GM19240 (cell line): Measurements from ENCODE around the gene SLC1A3.

ENCODE experiments used
- DNase-seq: peaks from one replicate; pipeline ENCODE4 v3.0.0; 2011; ENCODE audit warnings: low spot score; ENCODE audit not compliant: insufficient read length

The SLC1A3 gene

DNA sequence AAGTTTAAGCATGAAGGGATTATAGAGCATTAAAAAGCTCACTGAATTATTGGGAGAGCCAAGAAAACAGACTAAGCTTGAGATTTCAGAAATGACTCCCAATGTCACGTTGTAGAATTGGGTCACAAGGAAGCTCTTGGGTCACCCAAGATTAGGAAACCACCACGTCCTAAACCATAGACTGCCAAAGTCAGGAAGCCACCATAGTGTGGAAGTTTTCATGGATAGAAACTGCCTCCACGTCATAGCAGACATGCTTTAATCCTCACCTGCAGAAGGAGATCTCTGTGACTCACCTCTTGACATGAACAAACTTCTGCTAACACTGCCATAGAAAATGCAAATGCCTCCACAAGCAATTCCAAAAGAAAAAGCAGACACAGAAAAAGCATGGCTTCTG is 106.3 kb downstream of the SLC1A3 start:
- DNase-seq: no peak

DNA sequence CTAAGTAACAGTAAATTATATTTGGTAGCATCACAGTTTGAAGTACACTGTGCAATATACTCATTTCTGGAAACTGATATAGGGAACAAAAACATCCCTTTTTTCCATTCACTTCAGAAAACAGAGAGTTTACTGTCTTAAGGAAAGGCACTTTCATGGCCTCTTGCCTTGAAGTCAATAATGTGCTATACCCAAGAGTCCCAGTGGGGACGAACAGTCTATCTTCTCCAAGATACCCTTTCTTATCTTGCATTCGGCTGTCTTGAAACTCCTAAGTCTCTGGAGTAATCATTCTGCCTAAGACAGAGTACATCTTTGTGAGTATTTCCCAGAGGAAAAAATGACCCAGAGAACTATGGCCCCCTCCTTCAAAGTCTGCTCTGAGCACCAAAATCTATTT is 107.1 kb downstream of the SLC1A3 start:
- no peak for DNase-seq

DNA sequence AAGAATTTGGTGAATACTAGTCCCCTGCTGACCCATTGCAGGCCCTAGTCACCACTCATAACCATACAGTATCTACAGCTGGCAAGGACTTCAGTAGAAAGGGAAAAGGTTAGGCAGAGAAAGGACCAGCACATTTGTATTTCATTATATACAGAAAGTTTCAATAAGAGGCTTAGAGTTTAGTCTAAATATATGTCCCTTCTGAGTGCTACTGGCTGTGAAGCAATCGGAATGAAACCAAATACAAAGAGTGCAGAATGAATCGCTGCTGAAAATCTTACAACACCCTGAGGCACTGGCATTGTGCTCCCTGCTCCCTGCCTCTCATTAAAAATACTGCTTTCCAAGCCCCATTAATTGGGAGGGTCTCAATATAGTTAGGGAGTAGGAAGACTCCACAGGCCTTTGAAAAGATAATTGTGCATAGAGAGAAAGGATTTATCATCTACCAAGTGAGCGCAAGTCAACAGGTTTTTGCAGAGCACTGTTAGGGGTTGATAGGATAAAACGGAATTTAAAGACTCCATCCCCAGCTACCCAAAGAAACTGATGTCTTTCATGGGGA is 110.8 kb downstream of the SLC1A3 start:
- no peak for DNase-seq

DNA sequence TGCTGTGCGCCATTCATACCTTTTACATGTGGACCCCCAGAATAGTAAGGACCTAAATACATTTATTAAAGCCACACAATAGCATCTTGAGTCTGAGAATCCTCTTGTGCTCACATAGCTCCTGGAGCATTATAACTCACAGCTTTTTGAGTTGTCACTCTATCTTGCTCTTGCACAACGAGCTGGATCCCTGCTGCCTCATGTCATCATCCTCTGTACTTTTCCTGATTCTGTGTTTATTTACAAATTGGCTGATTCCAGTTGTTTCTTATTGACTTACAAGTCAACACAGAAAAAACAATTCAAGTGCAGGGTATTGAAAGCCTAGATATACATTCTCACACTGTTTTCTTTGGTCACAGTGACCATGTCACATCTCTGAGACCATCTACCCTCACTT is 112.9 kb downstream of the SLC1A3 start:
- DNase-seq: no peak

DNA sequence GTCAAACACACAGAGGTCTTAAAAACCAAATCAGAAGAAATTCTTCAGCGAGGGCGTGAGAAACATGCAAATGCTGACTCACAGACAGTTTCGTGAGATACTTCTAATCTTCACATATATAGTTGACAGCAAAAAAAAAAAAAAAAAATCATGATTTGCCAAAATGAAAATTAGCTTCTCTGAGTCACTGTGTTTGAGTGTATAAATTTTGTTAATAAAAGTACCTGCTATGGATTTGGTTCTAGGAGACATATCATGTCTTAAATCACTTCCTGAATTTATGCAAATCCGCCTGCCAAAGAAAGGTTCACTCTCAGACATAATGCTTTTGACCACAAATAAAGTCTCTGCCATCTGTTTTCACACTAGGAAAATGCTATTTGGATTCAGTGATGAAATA is 114.3 kb downstream of the SLC1A3 start:
- DNase-seq: no peak

DNA sequence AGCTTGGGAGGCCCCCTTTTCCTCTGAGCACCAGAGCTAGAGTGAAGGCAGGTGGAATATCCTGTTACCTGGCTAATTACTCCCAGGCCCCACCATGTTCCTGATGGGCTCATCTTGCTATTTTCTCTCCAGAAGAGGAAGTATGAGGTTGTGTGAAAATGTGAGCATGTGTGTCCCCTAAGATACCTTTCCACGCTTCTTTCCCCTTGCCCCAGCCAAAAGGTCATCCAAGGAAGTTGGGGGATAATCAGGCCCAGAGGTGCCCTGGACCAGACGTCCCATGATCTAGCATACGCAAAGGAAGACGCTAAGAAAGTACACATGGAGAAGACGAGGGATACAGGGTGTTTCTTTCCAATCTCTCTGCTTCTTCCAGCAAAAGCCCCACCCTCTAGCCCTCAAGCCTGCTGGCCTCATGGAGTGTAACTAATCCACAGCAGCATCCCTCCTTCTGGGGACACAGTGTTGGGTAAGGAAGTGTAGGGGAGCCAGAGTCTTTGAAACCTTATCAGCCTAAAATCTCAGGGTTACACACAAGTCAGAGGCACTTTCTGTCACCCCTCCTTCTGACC is 115.3 kb downstream of the SLC1A3 start:
- DNase-seq: no peak

DNA sequence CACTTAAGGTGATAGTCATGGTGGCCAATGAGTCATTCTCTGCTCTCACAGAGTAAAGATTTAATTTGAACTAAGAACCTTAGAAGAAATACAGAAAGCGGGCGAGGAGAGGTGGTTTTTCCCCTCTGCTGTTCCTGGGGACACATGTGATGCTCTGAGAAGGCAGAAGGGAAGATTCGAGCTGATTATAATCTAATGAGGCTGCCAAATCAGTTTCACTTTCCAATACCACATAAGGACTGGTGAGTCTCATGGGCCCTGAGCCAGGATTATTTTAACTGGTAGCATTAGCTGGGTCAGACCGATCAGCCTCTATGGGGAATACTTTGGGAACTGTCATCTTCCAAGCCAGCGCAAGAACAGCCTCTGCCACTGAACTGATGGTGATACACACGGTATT is 116.5 kb downstream of the SLC1A3 start:
- DNase-seq: no peak

DNA sequence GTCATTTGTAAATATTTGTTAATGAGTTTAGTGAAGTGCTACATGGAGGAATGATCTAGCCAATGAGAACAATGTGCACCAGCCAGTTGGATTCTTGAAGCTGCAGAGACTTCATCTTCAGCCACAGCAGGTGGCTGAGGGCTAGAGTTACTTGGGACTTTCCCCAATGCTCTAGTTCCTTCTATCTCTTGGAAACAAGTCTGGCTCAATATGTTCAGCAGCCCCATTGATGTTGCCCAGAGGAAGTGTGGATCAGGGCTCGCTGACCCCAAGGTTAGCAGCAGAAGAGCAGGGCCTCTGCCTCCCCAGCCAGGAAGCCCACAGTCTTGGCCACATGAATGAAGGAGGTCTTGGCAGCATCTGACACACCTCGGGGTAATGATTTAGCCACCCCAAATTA is 117.5 kb downstream of the SLC1A3 start:
- no peak for DNase-seq

DNA sequence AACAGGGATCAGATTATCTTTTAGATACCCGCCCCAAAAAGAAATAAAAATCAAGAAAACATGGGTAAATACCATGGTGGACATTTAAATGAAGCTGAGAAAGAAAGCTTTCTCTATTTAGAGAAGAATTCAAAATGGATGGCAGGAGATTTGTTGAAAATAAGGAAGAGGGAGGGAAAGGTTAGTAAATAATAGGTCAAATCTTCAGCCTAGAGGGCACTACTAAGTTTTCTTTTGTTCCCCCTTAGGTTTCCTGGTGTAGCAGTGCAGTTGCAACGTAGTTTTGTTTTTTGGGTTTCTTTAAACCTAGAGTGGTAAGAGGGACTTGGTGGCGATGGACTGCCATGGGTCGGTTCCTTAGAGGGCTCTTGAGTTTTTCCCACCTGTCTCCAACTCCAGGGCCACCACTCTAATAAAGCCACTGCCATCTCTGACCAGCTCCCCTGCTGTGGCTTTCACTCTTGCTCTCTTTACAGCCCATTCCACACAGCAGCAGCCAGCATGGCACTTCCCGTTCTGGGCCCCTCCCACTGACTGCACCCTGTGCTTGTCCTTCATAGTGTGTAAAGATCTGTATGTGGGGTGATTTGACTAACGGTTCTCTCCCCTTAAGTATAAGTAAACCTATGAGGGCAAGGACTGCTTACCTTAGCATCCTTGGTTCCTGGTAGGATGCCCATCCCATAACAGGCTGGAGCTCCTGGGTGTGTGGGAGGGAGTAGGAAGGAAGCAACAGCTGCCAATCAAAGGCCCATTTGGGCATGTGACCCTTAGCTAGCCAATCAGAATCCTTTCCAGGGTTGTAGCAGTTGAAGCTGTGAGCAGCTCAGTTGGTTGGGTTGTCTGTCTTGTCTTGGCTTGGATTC is 118.3 kb downstream of the SLC1A3 start:
- DNase-seq: peak; percentile 76

DNA sequence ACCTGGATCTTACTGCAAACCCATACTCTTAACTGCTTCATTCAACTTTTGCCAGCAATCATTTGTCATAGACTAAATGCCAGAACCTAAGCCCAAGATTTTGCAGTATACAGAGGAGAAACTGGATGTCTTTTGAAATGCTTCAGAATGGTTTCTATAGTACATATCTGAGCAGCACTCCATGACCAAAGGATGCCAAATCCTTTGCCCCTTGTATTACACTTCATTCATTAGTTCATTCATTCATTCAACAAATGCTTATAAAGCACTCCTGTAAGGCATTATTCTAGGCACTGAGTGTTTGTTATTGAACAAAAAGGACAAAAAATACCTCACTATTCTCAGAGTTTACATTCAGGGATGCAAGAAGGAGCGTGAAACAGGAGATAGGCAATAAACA is 119.9 kb downstream of the SLC1A3 start:
- no peak for DNase-seq

DNA sequence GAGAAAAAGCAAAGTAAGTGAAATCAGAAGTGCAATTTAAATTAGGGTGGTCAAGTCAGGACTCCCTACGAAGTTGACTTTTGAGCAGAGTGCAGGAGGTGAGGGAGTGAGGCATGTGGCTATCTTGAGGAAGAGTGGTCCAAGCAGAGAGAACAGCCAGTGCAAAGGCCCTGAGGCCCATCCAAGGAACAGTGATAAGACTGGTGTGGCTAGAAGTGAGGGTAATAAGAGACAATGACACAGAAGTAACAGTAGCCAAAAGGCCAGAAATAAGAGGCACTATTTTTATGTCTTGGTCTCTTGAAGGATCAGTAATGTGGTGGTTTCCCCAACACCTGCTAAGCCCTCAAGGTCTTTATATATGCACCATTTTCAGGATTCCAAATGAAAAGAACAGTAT is 120.4 kb downstream of the SLC1A3 start:
- DNase-seq: no peak

DNA sequence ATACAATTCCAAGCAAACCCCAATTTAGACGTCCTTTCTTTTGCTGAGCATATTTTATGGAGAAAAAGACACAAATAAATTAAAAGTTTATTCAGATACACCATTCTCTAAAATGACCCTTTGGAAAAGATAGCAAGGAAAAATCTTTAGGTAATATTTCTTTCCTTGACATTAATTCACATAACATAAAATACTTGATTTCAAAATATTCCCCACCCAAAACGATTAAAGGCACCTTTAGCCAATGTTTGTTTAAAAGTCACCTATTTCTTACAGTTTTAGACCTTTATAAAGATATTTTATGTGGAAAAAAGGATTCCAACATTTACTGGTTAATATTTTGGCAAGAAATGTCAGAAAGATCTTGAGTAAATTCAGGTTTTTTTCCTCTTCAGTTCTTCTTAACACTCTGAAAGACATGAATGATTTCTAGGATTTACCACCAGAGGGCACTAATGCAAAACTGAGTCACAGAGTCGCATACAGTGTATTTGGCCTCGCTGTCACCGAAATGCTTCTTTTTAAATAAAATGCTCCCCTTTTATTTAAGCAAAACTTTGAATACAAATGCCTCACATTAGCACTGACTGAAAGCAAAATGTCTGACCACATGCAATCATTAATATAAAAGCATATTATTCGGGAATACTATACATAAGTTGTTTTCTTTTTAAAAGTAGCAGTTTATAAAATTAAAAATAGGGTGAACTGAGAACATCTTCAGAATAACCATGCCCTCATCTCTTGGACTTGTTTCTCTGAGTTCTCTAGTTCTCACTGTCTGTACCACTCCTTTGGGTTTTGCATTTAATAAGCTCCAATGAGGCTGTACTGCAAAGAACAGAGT is 122.5 kb downstream of the SLC1A3 start:
- no peak for DNase-seq

DNA sequence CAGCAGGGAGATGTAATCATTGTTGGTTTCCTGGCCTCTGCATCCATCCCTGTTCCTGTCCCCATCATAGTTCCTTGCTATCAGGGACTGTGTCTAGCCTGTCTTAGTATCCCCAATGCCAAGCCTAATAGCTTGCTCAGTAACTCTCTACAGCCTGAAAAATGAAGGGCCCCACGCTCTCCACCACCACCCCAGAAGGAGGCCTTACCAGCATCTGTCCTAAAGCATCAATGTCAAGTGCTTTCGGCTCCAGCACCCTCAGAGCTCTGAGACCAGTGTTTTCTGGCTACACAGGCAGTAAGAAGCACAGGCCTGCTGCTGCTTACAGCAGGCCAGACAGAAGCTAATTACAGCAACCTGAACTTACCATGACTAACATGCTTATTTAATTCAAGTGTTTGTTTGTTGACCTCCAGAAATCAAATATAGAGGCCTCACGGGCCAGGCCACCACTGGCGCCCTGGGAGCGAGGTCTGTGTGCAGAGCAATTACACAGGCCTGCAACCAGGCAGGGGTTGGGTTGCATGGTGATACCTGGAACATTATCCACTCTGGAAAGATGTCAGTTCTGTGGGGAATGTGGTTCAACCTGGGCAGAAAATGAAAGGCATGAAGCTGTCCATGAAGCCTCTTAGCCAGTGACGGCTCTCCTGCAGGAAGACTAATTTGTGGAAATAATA is 124.3 kb downstream of the SLC1A3 start:
- DNase-seq: no peak

DNA sequence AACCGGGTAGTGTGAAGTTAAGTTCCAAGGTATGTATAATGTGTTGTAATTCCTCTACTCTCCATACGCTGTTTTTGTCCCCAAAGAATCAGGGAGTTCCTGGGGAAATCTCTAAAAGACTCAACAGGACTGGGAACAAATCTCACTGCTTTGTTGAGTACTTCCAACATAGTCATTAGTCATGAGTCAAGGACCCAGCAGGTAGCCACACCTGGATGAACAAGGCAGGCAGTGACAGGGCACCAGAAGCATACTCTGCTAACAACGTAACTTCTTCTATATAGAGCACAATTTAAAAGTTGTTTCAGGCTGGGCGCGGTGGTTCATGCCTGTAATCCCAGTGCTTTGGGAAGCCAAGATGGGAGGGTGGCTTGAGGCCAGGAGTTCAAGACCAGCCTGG is 126.8 kb downstream of the SLC1A3 start:
- no peak for DNase-seq

DNA sequence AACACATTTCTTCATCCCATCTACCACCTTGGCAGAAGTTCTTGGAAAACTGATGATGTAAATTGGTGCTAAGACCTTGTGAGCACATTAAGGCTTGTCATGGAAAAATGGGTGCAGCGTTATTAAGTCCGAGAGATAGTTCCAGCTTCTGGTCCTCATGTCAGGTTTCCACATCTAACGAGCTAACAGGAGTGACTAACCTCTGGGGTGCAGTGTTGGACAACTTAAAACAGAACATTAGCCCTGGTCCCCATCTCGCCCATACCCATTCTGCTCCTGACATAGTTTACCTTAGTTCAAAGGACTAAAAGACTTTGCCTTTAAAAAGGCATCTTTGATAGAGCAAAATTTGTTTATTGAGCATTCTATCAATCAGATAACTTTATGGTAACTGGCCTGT is 128.0 kb downstream of the SLC1A3 start:
- DNase-seq: no peak

DNA sequence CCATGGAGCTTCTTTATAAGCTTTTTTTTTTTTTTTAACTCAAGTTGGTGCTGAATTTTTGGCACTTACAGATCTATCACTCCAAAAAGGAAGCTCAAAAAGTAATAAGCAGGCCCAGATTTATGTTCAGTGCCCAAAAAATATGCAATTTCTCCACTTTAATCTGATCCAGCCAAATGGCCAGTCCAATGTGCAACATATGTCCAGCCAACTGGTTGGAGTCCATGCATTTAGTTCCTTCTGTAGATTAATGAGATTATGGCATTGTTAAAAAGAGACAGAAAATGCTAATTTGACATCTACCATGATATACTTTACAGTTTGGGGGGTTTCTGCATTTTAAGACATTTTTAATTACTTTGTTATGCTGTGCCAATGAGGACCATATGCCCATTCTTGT is 129.5 kb downstream of the SLC1A3 start:
- DNase-seq: no peak
